AG09319 (cell line): Measurements from ENCODE around the gene EIF3L.

Experiments
- DNase-seq: peaks from one replicate; pipeline ENCODE4 v3.0.0-alpha.2; 2010; ENCODE audit warnings: low read depth; ENCODE audit errors: extremely low read depth
- TF ChIP-seq, protein P1 (sequence below): IDR thresholded peaks from 2 replicates; pipeline ENCODE4 v1.5.1; 2011; ENCODE audit warnings: low read depth, mild to moderate bottlenecking, inconsistent platforms, low read length, moderate library complexity

The EIF3L gene

DNA sequence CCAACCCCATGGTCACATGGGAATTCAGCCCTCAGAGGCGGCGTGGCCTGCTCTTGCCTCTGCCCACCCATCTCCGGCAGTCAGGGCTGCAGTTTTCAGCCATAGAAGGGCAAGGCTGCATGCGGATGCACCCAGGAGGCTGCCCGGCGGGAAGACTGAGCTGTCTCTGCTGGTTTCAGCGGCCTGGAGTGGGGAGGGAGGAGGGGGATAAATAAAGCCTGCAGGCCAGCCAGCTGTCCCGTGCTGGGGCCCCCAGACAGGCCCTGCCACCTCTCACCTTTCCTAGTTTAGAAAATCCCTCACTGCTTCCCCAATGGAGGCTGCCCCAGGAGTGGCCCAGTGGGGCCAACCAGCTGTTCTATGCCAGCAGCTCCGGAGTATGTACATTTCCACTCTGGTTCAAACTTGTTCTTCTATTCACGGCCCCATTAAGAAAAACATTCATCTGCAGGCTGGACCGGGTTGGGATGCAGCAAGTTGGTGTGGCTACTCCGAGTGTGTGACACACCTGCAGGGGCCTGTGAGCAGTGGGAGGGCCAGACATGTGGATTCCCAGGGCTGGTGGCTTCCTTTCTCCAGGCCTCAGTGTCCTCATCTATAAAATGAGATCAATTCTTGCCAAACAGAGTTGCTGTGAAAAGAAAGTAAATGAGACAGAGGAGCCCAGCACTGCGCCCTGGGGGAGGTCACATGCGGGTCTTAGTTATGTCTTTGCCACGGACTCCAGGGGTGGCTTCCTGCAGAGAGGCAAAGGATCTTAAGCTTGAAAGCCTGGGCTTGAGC lies 61.9 kb downstream of the EIF3L start:
- DNase-seq, result no peak
- TF ChIP-seq, protein P1, sequence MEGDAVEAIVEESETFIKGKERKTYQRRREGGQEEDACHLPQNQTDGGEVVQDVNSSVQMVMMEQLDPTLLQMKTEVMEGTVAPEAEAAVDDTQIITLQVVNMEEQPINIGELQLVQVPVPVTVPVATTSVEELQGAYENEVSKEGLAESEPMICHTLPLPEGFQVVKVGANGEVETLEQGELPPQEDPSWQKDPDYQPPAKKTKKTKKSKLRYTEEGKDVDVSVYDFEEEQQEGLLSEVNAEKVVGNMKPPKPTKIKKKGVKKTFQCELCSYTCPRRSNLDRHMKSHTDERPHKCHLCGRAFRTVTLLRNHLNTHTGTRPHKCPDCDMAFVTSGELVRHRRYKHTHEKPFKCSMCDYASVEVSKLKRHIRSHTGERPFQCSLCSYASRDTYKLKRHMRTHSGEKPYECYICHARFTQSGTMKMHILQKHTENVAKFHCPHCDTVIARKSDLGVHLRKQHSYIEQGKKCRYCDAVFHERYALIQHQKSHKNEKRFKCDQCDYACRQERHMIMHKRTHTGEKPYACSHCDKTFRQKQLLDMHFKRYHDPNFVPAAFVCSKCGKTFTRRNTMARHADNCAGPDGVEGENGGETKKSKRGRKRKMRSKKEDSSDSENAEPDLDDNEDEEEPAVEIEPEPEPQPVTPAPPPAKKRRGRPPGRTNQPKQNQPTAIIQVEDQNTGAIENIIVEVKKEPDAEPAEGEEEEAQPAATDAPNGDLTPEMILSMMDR, result no peak

DNA sequence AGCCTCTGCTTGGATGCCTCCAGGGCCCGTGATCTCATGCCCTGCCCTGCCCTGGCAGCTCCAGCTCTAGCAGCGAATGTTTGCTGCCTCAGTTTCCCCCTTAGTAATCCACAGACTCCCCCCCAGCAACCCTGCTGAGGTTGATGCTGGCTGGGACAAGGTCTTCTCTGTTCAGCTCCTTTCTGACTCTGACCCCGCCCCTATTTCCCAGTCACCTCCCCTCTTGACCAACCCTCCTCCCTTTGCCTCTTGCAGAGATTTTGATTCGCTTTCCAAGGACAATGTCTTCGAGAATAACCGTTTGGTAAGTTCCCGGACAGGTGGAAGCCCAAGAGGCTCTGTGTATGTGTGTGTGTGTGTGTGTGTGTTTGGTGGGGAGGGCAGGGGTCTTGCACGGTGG lies 62.5 kb downstream of the EIF3L start:
- DNase-seq, result no peak
- TF ChIP-seq, protein P1, result no peak

DNA sequence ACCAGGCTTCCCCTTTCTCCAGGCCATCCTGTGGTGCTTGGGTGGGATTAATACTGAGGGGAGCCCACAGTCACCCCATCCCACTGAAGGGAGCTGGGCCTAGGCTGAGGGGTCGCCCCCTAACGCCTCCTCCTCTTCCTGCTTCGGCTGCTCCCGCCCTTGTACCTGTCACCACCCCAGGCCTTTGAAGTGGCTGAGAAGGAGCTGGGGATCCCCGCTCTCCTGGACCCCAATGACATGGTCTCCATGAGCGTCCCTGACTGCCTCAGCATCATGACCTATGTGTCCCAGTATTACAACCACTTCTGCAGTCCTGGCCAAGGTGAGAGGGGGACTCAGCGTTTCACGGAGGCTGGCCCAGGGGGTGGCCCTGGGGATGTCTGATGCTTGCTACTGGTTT lies 63.0 kb downstream of the EIF3L start:
- no peak for DNase-seq
- TF ChIP-seq, protein P1, result no peak

DNA sequence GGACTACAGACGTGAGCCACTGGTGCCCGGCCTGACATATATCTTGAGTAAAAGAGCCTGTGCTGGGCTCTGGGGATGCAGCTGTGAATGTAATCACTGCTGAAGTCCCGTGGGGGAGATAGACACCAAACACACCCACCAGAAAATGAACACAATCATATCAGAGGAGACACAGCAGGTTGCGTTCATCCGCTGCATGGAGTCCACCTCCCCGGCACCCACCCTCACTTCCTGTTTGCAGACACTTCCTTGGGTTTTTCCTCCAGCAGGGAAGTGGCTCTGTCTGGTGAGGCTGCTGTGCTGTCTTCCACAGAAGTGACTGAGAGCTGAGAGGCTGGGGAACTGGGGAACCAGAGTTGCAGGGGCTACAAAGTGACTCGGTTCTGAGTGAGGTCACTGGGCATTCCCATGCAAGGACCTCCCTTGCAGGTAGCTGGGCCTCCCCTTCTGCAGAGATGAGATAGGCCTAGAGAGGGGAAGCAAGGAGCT lies 64.1 kb downstream of the EIF3L start:
- TF ChIP-seq, protein P1, result no peak
- no peak for DNase-seq

DNA sequence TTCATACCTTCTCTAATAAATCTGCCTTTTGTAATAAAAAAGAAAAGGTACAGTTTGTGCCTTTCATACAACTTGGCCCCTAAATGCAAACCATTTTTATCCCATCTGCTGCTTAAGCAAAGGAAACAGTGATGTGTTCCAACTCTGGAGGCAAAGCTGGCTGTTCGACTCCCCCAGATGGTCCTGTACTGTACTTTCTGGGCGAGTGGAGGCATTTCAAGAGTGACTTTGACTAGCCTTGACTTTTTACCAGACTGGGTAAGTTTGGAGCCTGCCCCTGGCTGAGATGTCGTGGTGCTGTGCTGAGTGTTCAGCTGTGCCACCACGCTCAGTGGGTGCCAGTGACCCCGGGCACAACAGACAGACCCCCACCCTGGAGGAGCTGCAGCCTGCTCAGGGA lies 67.1 kb downstream of the EIF3L start:
- no peak for DNase-seq
- TF ChIP-seq, protein P1, result no peak

DNA sequence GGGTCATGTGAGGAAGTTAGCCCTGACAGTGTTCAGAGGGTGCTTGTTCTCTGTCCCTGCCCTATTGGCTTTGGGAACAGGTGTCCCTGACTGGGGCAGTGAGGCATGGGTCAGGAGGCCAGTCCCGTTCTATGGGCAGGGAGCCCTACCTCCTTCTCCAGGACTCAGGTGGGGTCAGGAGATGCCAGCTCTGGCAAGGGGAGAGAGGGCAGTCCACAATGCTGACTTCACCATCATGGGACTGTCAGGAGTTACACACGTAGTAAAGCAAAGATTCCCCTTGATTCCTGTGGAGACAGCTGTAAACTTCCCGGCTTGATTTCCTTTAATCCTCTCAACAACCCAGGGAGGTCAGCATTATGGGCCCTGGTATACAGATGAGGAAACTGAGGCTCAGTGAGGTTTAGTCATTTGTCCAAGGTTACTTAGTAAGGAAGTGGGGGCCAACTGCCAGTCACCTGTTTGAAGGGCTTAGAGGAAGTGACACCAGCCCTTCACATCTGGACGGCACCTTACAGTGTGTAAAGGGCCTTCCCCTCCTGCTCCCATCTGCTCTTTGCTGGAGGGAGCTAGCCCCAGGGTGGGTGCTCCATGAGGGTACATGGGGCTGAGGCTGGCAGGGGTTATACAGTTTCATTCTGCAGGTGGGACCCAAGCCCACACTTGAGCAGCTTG lies 68.8 kb downstream of the EIF3L start:
- no peak for DNase-seq
- TF ChIP-seq, protein P1, result no peak

DNA sequence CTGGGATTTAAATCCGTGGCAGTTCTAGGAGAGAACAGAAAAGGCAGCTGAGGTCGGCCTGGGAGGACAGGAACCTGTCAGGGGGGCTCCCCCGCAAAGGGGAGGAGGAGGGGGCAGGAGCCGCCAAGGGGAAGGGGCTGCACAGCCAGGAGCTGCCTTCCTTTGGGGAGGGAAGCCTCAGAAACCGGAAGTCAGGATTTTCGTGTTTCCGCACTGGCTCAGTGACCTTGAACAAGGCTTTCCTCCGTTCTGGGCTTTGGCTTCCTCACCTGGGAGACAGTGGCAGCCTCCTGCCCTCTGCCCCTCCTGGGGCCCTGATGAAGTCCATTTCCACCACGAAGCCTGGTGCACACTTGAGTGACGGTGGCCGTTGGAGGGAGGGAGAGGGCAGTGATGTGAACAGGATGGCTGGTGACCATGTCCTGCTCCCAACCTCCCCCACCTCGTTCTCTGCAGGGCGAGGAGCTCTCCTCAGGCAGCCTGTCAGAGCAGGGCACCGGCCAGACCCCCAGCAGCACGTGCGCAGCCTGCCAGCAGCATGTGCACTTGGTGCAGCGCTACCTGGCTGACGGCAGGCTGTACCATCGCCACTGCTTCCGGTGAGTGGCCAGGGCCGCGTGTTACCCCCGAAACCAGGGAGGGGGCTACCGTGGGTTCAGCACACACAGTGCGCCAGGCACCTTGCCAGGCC lies 69.5 kb downstream of the EIF3L start:
- DNase-seq, result no peak
- TF ChIP-seq, protein P1, result no peak
